GM21360 (cell line): ENCODE measurements around the gene PAK6.

Experiments
- ATAC-seq: cut with Tn5 transposase; IDR thresholded peaks from one replicate; pipeline ENCODE4 v1.9.1; 2021; ENCODE audit warnings: mild to moderate bottlenecking, moderate library complexity; ENCODE audit not compliant: unreplicated experiment

The PAK6 gene

GRCh38 chr15:40254452-40254851 is 15.6 kb downstream of the PAK6 start:
- no peak for ATAC-seq

- no peak for ATAC-seq
Measured at GRCh38 chr15:40255033-40255432, 16.2 kb downstream of the PAK6 start.

GRCh38 chr15:40256638-40257235 is 17.9 kb downstream of the PAK6 start:
- no peak for ATAC-seq

GRCh38 chr15:40257656-40258450 is 19.0 kb downstream of the PAK6 start:
- ATAC-seq, result no peak

GRCh38 chr15:40258544-40258943 is 19.7 kb downstream of the PAK6 start:
- no peak for ATAC-seq

GRCh38 chr15:40259021-40259420 is 20.2 kb downstream of the PAK6 start:
- ATAC-seq, result no peak

GRCh38 chr15:40263024-40263754 is 24.3 kb downstream of the PAK6 start:
- no peak for ATAC-seq

GRCh38 chr15:40264321-40265153 is 25.7 kb downstream of the PAK6 start:
- no peak for ATAC-seq

- ATAC-seq, result no peak
Measured at GRCh38 chr15:40265355-40265754, 26.5 kb downstream of the PAK6 start.

- no peak for ATAC-seq
Measured at GRCh38 chr15:40265875-40266274, 27.0 kb downstream of the PAK6 start.

GRCh38 chr15:40266828-40267304 is 28.0 kb downstream of the PAK6 start:
- no peak for ATAC-seq

- no peak for ATAC-seq
Measured at GRCh38 chr15:40267670-40268069, 28.8 kb downstream of the PAK6 start.

GRCh38 chr15:40269604-40270003 is 30.7 kb downstream of the PAK6 start:
- ATAC-seq, result no peak

GRCh38 chr15:40270246-40270995 is 31.6 kb downstream of the PAK6 start:
- ATAC-seq, result no peak

GRCh38 chr15:40271685-40272484 is 33.0 kb downstream of the PAK6 start:
- no peak for ATAC-seq

GRCh38 chr15:40272485-40273056 is 33.7 kb downstream of the PAK6 start:
- ATAC-seq, result no peak

GRCh38 chr15:40273428-40273827 is 34.6 kb downstream of the PAK6 start:
- ATAC-seq, result no peak

- no peak for ATAC-seq
Measured at GRCh38 chr15:40274350-40275274, 35.7 kb downstream of the PAK6 start.
